Tibial artery (tissue), 4 donors: Measurements from ENCODE around the gene CEP57L1.
"Not testable (repeated sequence)": the region's sequence is repeated elsewhere in the genome, so short reads cannot be mapped to it uniquely, and the experiment has no call there.

Source experiments
- DNase-seq, 2 donors: peaks; one replicate each; pipeline ENCODE4 v3.0.0-alpha.2; 2019
- H3K27ac ChIP-seq, 2 donors: fragments of 200-600 bp; sonication (generic) in 1 of 2; 1 replicate in 1 of 2; 2 replicates in 1 of 2; pipeline ENCODE4 v1.5.1; 2018 to 2019; ENCODE audit warnings: mild to moderate bottlenecking in 1 of 2
- H3K27me3 ChIP-seq, 2 donors: fragments of 200-600 bp; sonication (generic) in 1 of 2; one replicate each; pipeline versions ENCODE4 v1.5.1 to v1.6.0; 2016 to 2019
- H3K36me3 ChIP-seq, 3 donors: fragments of 200-600 bp; sonication (generic) in 2 of 3; one replicate each; pipeline ENCODE4 v1.5.1; 2016 to 2019; ENCODE audit warnings: mild to moderate bottlenecking in 2 of 3
- H3K4me1 ChIP-seq, 4 donors: fragments of 200-600 bp; sonication (generic) in 2 of 4; 1 replicate in 3 of 4; 2 replicates in 1 of 4; pipeline ENCODE4 v1.5.1; 2016 to 2019
- H3K4me3 ChIP-seq, 2 donors: fragments of 200-600 bp; sonication (generic) in 1 of 2; 1 replicate in 1 of 2; 2 replicates in 1 of 2; pipeline ENCODE4 v1.5.1; 2018 to 2019; ENCODE audit warnings: mild to moderate bottlenecking in 2 of 2
- H3K9me3 ChIP-seq, 3 donors: fragments of 200-600 bp; sonication (generic) in 1 of 3; one replicate each; pipeline ENCODE4 v1.5.1; 2016 to 2019
- CTCF ChIP-seq, 2 experiments: fragments of 200-600 bp in 1 of 2; fragments of 450-650 bp in 1 of 2; IDR thresholded peaks; one replicate each; pipeline ENCODE4 v1.5.1; 2017 to 2019; ENCODE audit warnings: antibody characterized with exemption in 2 of 2, mild to moderate bottlenecking in 1 of 2, moderate library complexity in 1 of 2
- intact Hi-C: fragments of 100-400 bp; cut with DNase I; formaldehyde crosslinking; loops from one replicate; pipeline ENCODE4 v1.15.0; 2023; ENCODE audit warnings: low total_unique reads

The CEP57L1 gene

DNA sequence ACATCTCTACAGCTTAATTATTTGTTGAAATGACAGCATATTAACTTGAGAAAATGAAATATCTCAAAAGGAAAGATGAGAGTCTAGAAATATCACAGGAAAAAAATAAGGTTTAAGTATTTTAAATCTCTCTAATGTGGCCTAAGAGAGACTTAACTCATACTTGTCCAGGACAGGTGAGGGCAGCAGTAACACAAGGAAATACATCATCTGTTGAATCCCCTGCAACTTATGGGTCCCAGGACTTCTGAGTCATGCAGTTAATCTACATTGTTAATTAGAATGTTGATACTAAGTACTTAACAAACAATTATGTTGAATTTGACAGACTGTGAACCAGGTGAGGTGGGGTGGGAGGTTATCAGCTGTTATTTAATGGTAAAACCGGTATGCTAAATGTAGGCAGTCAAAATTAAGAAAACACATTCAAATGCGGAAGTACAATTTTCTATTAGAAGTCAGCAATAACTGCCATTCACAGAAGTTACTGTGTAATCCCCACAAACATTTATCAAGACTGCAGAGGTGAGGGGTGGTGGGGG, 87.9 kb downstream of the CEP57L1 start:
- peaks cover 0 to 6% (median 3%) of the 10 kb centered on the region in 4 donors for H3K4me1 ChIP-seq
- H3K9me3 ChIP-seq: no peaks in the 10 kb centered on the region
- TF ChIP-seq CTCF (IDR thresholded peaks at IDR 0.05): no peak
- H3K27ac ChIP-seq: no peak overlapping the region
- H3K36me3 ChIP-seq: no peaks in the 10 kb centered on the region
- DNase-seq: no peak
- H3K4me3 ChIP-seq: no peak overlapping the region
- H3K27me3 ChIP-seq: no peaks in the 10 kb centered on the region
- intact Hi-C loops: no loop called here

GRCh38 chr6:109184638-109185037, 89.3 kb downstream of the CEP57L1 start:
- DNase-seq: no peak
- H3K27ac ChIP-seq: no peak overlapping the region
- no peak overlapping the region for H3K4me3 ChIP-seq
- H3K27me3 ChIP-seq: no peaks in the 10 kb centered on the region
- peaks cover 0 to 6% (median 3%) of the 10 kb centered on the region in 4 donors for H3K4me1 ChIP-seq
- TF ChIP-seq CTCF (IDR thresholded peaks at IDR 0.05): no peak
- H3K36me3 ChIP-seq: no peaks in the 10 kb centered on the region
- H3K9me3 ChIP-seq: no peaks in the 10 kb centered on the region
- intact Hi-C loops: loop anchor here (5.0 kb wide), 1 partner anchor 258 kb away; the partner anchor contains the start of genes PPIL6 and SMPD2

- intact Hi-C loops: loop anchor here (2.0 to 5.0 kb wide), 2 partner anchors 199 to 256 kb away; partner anchors contain the start of genes PPIL6 and SMPD2
- H3K27ac ChIP-seq: no peak overlapping the region
- H3K36me3 ChIP-seq: no peaks in the 10 kb centered on the region
- no peak overlapping the region for H3K4me3 ChIP-seq
- no peaks in the 10 kb centered on the region for H3K9me3 ChIP-seq
- no peak for TF ChIP-seq CTCF (IDR thresholded peaks at IDR 0.05)
- H3K27me3 ChIP-seq: no peaks in the 10 kb centered on the region
- peaks cover 0 to 6% (median 3%) of the 10 kb centered on the region in 4 donors for H3K4me1 ChIP-seq
- no peak for DNase-seq
These were observed 90.7 kb downstream of the CEP57L1 start for GRCh38 chr6:109186012-109186411.

DNA sequence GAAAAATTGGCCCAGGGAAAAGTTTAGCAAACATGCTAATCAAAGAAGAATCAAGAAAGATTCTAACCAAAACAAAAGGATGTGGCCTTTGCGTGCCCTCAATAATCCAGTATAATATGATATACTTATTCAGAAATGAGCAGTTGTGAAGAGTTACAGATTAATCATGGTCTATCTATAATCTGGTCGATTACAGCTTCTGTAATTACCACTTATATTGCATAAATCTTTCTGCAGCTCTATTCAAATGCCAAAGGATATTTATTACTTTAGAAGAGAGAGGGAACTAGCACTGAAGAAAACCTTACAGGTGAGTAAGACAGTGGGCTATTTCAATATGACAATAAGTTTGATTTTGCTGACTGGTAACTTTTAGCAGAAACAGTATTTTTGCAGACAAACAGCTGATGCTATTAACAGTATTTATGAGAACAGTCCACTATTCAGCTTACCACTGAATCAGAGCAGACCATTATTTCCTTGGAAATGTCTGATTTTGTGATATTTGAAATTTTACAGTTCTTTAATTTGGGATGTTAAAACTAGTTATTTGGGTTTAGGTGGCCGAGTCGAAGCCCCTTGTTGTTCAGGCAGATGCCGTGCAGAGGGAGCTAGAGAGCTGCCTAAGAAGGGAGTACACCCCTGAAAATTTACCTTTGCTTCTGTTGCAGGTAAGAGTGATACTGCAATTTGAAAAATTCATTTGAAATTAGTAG, 92.2 kb downstream of the CEP57L1 start:
- TF ChIP-seq CTCF (IDR thresholded peaks at IDR 0.05): peak; percentile 91 to 95
- peaks cover 0 to 3% (median 1%) of the 10 kb centered on the region in 4 donors for H3K4me1 ChIP-seq
- no peaks in the 10 kb centered on the region for H3K36me3 ChIP-seq
- intact Hi-C loops: loop anchor here (2.0 to 5.0 kb wide), 2 partner anchors 197 to 255 kb away; partner anchors contain the start of genes PPIL6 and SMPD2
- no peaks in the 10 kb centered on the region for H3K9me3 ChIP-seq
- no peak overlapping the region for H3K4me3 ChIP-seq
- no peak overlapping the region for H3K27ac ChIP-seq
- H3K27me3 ChIP-seq: no peaks in the 10 kb centered on the region
- peak in 1 of 2 donors; percentile 35 for DNase-seq

DNA sequence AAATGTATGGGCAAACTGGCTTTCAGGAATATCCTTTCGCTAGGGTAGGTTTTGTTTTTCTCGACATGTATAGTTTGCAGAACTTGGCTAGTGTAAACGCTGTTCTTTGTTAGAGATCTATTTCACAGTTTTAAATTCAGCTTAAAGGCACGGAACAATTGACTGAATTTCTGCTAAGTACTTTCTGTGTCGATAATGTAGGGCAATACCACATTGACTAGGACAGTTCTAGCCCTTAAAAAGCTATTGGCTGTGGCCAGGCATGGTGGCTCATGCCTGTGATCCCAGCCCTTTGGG, 92.8 kb downstream of the CEP57L1 start:
- TF ChIP-seq CTCF (IDR thresholded peaks at IDR 0.05): no peak
- intact Hi-C loops: loop anchor here (5.0 kb wide), 1 partner anchor 254 kb away; the partner anchor contains the start of genes PPIL6 and SMPD2
- no peaks in the 10 kb centered on the region for H3K9me3 ChIP-seq

GRCh38 chr6:109191368-109191767, 96.1 kb downstream of the CEP57L1 start:
- H3K4me3 ChIP-seq, H3K4me1 ChIP-seq, H3K9me3 ChIP-seq, DNase-seq, intact Hi-C loops, H3K27me3 ChIP-seq, H3K36me3 ChIP-seq, H3K27ac ChIP-seq: not testable (repeated sequence)

More for the DNA sequence above, 92.8 kb downstream of the CEP57L1 start:
- H3K27me3 ChIP-seq: no peaks in the 10 kb centered on the region
- H3K36me3 ChIP-seq: no peaks in the 10 kb centered on the region
- no peak overlapping the region for H3K27ac ChIP-seq
- H3K4me1 ChIP-seq: no peaks in the 10 kb centered on the region
- H3K4me3 ChIP-seq: no peak overlapping the region
- DNase-seq: no peak
